HG03097 (cell line): Measurements from ENCODE around the gene TACR3.
"Not testable (repeated sequence)": the region's sequence is repeated elsewhere in the genome, so short reads cannot be mapped to it uniquely, and the experiment has no call there.

Source experiments
- ATAC-seq: cut with Tn5 transposase; IDR thresholded peaks from one replicate; pipeline ENCODE4 v1.9.1; 2021; ENCODE audit not compliant: unreplicated experiment, low FRiP score

Gene TACR3

GRCh38 chr4:103719830-103720207 lies at the start of gene TACR3:
TSS of gene TACR3 (minus strand) at chr4:103719985. CDS start at chr4:103719675, 310 bp downstream.
- no peak for ATAC-seq

GRCh38 chr4:103757631-103758030 lies 37.8 kb upstream of the TACR3 start:
- no peak for ATAC-seq

GRCh38 chr4:103756741-103757140 lies 37.0 kb upstream of the TACR3 start:
- no peak for ATAC-seq

GRCh38 chr4:103754844-103755243 lies 35.1 kb upstream of the TACR3 start:
- no peak for ATAC-seq

- no peak for ATAC-seq
These were observed 34.3 kb upstream of the TACR3 start for GRCh38 chr4:103753868-103754653.

- not testable (repeated sequence) for ATAC-seq
These were observed 3.4 kb upstream of the TACR3 start for GRCh38 chr4:103723150-103723549.

- no peak for ATAC-seq
These were observed 1.5 kb upstream of the TACR3 start for GRCh38 chr4:103721251-103721650.

- ATAC-seq = no peak
These were observed 876 bp upstream of the TACR3 start for GRCh38 chr4:103720661-103721060.

- no peak for ATAC-seq
These were observed 518 bp downstream of the TACR3 start for GRCh38 chr4:103719105-103719829.

- ATAC-seq = no peak
These were observed 27.2 kb downstream of the TACR3 start for GRCh38 chr4:103692615-103693014.

GRCh38 chr4:103673983-103674382 lies 45.8 kb downstream of the TACR3 start:
- peak; percentile 77 for ATAC-seq

- ATAC-seq = not testable (repeated sequence)
These were observed 53.0 kb downstream of the TACR3 start for GRCh38 chr4:103666764-103667163.

GRCh38 chr4:103664436-103665075 lies 55.2 kb downstream of the TACR3 start:
- no peak for ATAC-seq

GRCh38 chr4:103648541-103648940 lies 71.2 kb downstream of the TACR3 start:
- ATAC-seq = no peak

- no peak for ATAC-seq
These were observed 73.8 kb downstream of the TACR3 start for GRCh38 chr4:103645991-103646390.

GRCh38 chr4:103634236-103634635 lies 85.5 kb downstream of the TACR3 start:
- ATAC-seq = no peak

- no peak for ATAC-seq
These were observed 93.5 kb downstream of the TACR3 start for GRCh38 chr4:103626296-103626695.

GRCh38 chr4:103591841-103592240 lies 127.9 kb downstream of the TACR3 start:
- ATAC-seq = no peak

GRCh38 chr4:103567591-103567990 lies 152.2 kb downstream of the TACR3 start:
- no peak for ATAC-seq

- ATAC-seq = not testable (repeated sequence)
These were observed 160.6 kb downstream of the TACR3 start for GRCh38 chr4:103559178-103559577.
